ENCODE data around the gene CDH24.

GRCh38 chr14:23101213-23101970 is 44.1 kb upstream of the CDH24 start:
- TF ChIP-seq, protein P1, sequence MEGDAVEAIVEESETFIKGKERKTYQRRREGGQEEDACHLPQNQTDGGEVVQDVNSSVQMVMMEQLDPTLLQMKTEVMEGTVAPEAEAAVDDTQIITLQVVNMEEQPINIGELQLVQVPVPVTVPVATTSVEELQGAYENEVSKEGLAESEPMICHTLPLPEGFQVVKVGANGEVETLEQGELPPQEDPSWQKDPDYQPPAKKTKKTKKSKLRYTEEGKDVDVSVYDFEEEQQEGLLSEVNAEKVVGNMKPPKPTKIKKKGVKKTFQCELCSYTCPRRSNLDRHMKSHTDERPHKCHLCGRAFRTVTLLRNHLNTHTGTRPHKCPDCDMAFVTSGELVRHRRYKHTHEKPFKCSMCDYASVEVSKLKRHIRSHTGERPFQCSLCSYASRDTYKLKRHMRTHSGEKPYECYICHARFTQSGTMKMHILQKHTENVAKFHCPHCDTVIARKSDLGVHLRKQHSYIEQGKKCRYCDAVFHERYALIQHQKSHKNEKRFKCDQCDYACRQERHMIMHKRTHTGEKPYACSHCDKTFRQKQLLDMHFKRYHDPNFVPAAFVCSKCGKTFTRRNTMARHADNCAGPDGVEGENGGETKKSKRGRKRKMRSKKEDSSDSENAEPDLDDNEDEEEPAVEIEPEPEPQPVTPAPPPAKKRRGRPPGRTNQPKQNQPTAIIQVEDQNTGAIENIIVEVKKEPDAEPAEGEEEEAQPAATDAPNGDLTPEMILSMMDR (IDR thresholded peaks at IDR 0.05): no peak
- no peak for TF ChIP-seq EP300 (IDR thresholded peaks at IDR 0.05)

Data from stomach (tissue), 4 donors.